Measurements from ENCODE around the gene C4B.

GRCh38 chr6:32084780-32085179 lies 70.2 kb downstream of the C4B start:
- TF ChIP-seq CTCF (IDR thresholded peaks at IDR 0.05), result no peak
- no peak for TF ChIP-seq POLR2A (IDR thresholded peaks at IDR 0.05)

All from esophagus squamous epithelium (tissue), 4 donors.